GM21381 (cell line): ENCODE measurements around the gene FABP7.

ENCODE experiments used
- ATAC-seq: cut with Tn5 transposase; IDR thresholded peaks from one replicate; pipeline ENCODE4 v1.9.1; 2021; ENCODE audit warnings: mild to moderate bottlenecking, moderate library complexity; ENCODE audit not compliant: unreplicated experiment

The FABP7 gene

DNA sequence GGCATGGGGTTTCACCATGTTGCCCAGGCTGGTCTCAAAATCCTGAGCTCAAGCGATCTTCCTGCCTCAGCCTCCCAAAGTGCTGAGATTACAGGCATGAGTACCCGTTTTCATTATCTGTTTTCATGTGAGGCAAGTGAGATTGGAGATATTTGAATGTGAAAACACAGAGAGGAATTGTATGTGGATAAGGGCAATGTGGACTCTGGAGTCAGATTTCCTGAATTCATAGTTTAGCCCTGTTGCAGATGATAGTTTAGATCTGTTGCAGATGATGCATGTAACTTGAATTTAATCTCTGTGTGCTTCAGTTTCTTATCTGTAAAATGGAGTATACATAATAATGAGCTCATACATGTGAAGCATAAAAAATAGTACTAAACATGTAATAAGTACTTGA lies 13.2 kb downstream of the FABP7 start:
- ATAC-seq: no peak

DNA sequence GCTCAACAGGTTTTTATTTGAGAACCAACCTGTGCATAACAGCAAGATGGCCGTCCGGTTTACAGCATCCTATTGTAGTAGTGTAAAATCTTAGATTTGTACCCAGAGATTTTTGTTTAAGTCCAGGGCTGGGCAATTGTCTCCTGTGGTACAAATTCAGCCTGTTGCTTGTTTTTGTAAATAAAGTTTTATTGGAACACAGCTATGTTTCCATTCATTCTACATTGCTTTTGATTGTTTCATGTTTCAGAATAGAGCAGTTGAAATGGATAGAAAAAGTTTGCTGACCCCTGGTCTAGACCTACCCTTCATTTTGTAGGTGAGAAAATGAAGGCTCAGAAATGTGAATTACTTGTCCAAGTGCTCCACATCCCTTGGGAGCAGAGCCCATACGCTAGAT lies 18.0 kb downstream of the FABP7 start:
- ATAC-seq: peak; percentile 6

DNA sequence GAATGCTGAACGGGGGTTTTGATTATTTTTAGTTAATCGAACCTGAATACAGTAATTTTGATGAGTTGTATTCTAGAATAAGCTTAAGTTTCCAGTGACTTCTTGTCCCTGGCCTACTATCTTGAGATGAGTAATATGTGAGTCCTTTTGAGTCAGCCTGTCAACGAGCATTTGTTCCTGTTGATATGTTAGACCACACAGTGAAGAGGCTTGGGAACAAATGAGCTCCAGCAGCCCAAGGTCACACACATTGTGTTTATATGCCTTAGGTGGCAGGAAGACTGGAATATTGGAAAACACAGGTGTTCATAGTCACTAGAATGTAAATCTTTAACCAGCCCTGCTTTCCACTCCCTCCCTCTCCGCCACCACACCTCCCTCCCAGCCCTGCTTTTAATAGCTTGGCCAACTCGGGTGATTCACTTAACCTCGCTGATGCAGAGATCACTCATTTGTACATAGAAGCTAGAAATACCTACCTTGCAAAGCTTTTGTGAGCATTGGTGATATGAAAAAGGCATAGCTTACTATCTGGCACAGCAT lies 18.7 kb downstream of the FABP7 start:
- peak; percentile 53 for ATAC-seq

DNA sequence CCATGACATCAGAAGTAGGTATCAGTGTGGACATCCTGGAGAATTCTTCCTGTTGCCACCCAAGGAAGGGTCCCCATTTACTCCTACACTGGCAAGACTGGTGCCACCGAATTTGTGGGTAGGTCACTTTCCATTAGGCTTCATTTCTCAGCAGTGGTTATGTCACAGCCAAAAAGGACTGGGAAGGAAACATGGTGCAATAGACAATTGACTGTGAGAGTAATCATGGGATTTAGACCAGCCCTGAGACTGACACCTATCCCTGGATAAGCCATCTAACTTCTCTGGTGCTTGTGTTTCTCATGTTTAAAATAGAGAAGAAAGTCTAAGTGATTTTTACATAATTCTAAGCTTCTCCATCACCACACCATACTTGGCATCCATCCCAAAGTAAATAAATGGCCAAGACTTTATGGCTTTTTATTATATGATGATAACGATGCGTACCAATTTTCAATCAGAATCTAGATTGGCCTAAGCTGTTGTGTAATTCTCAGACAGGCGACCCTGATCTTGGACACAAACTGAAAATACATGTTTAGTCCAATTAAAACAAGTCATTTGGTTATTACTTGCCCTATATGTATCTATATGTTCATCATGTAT lies 19.7 kb downstream of the FABP7 start:
- no peak for ATAC-seq

DNA sequence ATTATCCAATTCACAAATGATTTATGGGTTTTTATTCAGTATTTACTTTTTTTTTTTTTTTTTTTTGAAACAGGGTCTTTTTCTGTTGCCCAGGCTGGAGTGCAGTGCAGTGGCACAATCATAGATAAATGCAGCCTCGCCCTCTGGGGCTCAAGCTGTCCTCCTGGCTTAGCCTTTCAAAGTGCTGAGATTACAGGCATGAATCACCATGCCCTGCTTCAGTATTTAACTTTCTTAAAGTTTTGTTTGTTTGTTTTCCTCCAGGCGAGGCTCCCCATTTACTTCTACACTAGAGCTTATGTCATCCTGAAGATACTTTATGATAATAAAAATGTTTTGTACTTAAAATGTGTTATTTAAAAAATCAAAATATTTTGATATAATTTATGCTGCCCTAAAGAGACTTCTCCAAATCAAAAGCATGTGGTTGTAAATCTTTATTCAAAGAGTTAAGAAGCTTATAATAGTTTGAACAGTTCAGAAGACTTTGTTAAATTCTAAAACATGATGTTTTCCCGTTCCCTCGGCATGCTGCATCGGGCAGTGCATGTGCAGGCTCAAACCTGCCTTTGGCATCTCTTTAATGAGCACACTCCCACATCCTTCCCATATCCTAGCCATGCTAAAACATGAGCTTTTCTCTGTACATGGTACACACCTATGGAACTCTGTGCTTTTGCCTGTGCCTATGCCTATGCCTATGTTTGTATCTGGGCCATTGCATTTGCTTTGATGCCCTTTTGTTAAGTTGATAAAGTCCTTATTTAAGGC lies 20.6 kb downstream of the FABP7 start:
- no peak for ATAC-seq

DNA sequence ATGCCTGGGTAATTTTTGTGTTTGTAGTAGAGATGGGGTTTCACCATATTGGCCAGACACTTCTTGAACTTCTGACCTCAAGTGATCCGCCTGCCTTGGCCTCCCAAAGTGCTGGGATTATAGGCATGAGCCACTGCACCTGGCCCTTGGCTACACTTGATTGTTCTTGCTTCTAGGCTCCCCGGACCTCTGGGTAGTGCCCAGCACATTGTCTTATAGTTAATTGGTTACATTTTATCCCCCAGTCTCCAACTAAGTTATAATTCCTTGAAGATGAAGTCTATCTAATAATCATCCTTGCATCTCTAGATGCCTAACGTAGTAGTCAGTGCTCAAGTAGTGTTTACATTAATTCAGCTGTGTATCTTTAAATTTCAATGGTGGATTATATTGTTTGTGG lies 21.4 kb downstream of the FABP7 start:
- no peak for ATAC-seq

DNA sequence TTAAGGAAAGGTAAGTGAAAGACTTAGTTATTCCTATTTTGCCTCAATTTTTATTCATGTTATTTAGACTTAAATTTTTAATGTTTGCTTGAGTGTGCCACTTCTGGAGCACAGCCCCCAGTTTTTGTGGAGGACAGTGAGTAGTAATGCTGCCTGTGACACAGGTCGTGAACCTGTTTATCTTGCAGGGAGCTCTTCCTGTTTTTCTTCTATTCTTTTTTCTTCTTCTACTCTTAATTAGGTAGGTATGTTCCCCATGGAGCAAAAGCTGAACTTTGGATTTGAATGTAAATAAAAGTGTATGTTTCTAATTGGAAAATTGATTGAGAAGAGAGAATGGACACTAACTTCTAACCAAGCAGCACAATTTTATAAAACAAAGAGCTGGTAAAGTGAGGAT lies 21.9 kb downstream of the FABP7 start:
- no peak for ATAC-seq

DNA sequence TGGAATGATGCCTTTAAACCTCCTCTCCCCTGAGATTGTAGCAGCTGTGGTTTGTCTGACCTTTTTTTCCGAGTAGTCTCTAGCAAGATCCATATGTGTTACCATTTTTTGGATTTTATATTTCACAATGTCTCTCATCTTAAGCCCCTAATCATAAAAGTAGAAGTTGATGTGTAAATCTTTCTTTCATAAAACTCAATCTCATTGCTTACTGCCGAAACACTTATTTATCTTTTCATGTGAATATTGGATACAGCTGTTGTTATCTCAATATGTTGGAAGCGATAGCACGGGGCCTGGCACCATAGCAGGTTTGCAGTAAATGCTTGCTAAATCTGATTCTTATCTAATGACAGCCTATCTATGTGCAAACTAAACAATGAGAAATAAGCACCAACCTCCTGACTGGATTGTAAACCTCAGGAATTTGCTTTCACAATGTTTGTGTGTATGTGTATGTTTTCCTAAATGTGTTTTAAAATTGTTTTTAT lies 23.7 kb downstream of the FABP7 start:
- ATAC-seq: no peak

DNA sequence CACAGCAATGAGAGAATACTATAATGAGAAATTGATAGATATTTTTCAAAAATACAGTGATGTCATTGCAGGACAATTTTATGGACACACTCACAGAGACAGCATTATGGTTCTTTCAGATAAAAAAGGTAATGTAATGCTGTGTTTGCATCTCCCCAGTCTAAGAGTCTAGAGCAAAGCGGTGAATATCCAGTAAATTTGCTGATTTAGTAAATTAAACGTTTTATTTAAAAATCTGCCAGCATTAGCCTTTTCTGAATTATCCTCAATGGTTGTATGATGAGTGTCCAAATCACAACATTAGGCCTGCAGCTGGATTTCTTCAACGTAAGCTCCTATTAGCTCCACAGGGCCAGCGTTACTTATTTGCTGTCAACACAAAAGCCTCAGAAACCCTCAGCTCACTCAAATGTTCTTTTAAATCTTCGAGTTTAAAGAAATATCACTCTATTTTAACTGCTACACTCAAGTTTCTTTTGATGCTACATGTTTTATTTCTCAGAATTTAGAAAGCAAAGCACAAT lies 25.5 kb downstream of the FABP7 start:
- ATAC-seq: no peak

DNA sequence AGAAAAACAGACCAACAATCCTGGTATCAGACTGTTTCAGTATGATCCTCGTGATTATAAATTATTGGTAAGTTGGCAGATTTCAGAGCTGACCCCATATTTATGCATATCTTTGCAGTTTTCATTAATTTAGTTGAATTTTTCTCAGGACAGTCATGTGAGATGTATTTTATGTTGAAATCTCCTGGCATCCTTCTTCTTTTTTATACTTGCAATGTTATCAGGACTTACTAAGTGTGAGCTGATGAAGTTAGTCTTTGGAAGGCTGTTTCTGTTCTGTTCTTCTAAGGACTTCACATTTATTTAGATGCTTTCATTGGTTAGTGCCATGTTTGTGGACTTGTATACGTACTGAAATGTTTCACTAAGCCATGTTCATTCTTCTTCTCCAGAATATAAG lies 26.8 kb downstream of the FABP7 start:
- no peak for ATAC-seq

DNA sequence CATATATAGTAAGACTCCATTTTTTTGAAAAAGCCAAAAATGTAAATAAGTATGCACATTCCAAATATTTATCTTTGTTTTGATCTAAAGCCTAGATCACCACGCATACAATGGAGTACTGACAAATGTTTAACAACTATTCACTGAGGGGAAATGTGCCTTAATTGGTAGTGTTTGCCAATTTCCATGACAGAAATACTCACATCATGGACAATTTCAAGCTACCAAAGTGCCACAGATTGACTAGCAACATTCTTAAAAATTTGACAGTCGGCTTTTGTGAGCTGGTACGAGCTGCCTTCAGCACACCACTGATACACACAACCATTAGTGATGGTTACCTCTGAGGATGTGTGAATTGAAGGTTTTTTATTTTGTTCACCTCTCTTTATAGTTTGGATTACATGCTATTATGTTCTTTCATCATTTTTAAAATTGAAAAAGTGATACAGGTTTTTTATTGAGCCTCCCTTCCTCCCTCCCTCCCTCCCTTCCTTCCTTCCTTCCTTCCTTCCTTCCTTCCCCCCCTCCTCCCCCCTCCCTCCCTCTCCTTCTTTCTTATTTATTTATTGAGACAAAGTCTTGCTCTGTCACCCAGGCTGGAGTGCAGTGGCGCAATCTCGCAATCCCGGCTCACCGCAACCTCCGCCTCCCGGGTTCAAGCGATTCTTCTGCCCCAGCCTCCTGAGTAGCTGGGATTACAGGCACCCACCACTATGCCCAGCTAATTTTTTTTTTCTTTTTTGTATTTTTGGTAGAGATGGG lies 28.8 kb downstream of the FABP7 start:
- no peak for ATAC-seq

DNA sequence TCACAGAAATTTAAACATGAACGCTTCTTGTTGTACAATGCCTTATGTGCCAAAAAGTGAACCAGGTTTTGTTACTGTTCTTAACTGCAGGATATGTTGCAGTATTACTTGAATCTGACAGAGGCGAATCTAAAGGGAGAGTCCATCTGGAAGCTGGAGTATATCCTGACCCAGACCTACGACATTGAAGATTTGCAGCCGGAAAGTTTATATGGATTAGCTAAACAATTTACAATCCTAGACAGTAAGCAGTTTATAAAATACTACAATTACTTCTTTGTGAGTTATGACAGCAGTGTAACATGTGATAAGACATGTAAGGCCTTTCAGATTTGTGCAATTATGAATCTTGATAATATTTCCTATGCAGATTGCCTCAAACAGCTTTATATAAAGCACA lies 29.5 kb downstream of the FABP7 start:
- ATAC-seq: no peak

DNA sequence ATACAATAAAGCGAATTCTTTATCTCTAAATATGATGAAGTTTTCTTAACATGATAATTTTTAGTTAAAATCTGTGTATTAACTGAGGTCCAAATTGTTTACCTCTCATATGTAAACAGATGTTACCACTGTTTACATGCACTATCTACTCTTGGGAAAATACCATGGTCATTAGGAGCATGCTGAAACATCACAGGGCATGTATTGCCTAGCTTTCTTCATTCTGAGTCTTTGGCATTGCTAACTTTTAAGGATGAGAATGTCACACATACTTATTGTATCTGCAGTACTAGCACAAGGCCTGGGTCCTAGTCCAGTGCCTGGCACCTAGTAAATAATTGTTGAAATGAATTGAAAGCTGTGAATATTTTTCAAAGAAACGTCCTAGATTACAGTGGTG lies 30.2 kb downstream of the FABP7 start:
- no peak for ATAC-seq

DNA sequence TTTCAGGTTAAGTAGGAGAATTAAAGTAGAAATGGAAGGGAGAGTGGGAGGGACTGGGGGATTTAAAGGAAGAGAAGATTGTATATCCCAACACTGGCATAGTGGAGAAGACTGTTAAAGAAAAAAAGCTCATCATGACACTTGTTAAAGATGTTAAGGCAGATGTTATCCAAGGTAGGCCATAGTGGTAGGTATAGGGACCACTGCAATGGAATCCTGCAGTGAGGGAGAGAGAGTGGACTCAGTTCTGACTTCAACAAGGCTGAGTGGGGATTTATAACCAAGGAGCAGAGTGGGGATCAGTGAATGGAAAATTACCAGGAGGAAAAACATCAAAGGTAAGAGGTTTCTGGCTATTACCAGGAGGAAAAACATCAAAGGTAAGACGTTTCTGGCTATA lies 30.7 kb downstream of the FABP7 start:
- ATAC-seq: no peak

DNA sequence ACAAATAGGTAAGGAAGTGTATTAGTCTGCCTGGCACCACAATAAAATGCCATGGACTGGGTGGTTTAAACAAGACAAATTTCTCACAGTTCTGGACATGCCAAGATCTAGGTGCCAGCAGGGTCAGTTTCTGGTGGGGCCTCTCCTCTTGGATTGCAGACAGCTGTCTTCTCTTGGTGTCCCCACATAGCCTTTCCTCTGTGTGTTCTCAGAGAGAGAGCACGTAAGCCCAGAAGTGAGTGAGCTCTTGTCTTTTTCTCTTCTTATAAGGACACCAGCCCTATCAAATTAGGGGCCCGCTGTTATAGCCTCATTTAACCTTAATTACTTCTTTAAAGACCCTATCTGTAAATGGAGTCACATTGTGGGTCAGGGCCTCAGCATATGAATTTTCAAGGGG lies 37.8 kb downstream of the FABP7 start:
- ATAC-seq: no peak

DNA sequence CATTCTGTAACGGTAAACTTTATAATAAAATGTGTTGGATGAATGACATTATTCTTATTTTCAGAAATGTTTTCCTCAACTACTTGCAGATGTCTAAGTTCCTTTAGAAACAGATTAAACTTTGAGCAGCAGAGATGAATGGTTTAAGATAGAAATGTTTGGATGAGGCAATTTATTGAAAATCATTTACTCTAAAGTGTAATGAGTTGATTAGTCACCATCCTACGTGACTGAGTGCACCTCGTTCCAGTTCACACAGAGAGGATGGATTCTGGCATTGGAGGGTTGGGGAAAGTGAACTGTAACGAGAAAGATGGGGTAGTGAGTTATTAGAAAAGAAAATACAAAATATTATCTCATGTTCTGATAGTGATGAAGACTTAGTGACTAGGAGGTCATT lies 38.2 kb downstream of the FABP7 start:
- no peak for ATAC-seq

DNA sequence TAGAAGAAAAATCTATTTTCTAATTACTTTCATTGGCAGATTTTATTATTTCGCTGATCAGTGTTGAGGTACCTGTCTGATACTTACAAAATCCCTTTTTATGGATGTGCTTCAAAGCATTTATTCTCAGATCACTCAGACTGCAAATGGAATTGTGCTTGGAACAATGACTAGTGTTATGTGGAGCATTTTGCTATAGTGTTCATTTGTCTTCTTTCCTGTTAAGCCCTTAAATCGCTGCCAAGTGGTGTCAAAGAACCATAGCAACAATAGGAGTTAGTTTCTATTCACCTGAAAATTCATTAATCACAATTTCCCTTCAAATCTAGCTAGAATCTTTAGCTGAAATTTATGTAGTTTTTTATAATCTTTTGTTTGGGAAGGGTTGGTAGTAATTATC lies 39.4 kb downstream of the FABP7 start:
- ATAC-seq: no peak

DNA sequence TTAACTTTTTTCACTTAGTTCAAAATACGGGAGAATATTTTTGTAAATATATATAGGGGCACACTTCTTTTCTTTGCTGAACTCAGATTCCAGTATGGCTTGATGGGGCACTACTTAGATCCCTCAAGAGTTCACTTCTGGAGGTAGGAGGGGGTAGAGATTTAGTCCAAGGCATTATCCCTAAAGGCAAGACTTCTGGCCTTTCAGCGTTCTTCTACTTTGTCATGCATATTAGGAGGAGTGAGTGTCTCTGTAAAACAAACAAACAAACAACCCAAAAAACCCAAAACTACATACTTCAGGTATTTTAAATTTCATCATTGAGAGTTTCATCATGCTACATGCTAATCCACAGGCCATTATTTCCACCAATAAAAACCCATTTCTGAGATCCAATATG lies 41.6 kb downstream of the FABP7 start:
- ATAC-seq: no peak

DNA sequence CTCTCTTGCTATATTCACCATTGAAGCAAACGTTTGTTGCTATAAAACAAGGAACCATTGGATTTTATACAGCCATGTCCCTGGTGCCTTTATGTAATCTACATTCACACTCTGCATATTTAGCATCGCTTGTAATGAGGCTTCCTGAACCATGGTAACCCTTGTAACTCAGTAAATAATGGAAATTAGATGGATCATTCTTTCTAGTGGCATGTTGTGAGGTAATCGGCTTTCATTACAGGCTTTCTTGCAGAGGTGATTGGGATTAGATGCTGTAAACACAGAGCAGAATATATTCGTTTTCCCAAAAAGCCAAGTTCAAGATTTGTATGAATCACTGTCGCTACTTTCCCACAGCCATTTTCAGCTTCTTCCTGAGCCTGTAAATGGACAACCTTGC lies 45.6 kb downstream of the FABP7 start:
- no peak for ATAC-seq

DNA sequence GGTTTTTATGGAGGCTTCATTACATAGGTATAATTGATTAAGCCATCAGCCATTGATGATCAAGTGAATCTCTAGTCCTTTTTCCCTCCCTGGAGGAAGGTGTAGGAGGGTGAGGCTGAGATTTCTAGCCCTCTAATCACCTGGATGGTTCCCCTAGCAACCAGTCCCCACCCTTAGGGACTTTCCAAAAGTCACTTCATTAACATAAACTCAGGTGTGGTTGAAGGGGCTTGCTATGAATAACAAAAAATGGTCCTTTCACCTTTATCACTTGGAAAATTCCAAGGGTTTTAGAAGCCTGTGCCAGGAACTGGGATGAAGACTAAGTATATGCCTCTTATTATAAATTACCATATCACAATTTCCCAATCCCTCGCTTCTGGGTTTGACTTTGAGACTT lies 49.9 kb downstream of the FABP7 start:
- no peak for ATAC-seq

DNA sequence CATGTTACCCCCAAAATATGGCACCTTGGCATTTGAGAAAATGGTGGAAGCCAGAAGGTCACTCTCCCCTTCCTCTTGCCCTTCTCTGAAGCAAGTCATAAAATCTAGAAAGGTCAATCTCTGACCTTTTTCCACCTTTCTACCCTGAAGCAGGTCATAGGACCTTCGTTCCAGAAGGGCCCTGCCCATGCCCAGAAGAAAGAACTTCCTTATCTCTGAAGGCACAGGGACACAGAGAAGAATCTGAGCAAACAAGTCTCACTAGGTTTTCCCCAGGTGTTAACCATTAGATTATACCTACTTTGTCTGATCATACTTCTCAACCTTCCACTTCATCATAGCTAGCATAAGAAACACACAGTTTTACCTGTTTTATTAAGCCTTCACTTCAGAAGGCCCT lies 52.0 kb downstream of the FABP7 start:
- no peak for ATAC-seq
